Measurements from ENCODE around the gene PACSIN2. TPM values are rescaled to one million over a fixed set of nuclear protein-coding genes. Genes with fewer than 3 reads are reported as not detected.
"Not testable (repeated sequence)": the region's sequence is repeated elsewhere in the genome, so short reads cannot be mapped to it uniquely, and the experiment has no call there.

Gene PACSIN2
- total and polyA plus RNA-seq, 5 donors from 2014 or later = 27.5 to 60.8 (median 34.9) TPM

GRCh38 chr22:42978453-42979103 lies 36.4 kb downstream of the PACSIN2 start:
- Mint-ChIP-seq H3K4me1 (peaks cover 22 to 51% (median 42%) of the 10 kb centered on the region in 4 donors), H3K9me3 (no peaks in the 10 kb centered on the region), H3K36me3 (peaks cover 3% of the 10 kb centered on the region), H3K27me3 (no peaks in the 10 kb centered on the region), H3K4me3 (no peak overlapping the region), H3K27ac (peak overlapping the region; percentile 4 to 73 (median 41))
- no peak overlapping the region for H3K27ac ChIP-seq (ENCODE audit: insufficient read depth, low read length, poor library complexity, severe bottlenecking)
- no peaks in the 10 kb centered on the region for H3K9me3 ChIP-seq (ENCODE audit: control insufficient read depth in 2 of 2, low read length in 2 of 2)
- ATAC-seq (ENCODE audit: low read depth in 2 of 2) (no peak), DNase-seq (no peak)
- H3K4me3 ChIP-seq (ENCODE audit: low read depth, low read length) = no peak overlapping the region
- no peaks in the 10 kb centered on the region for H3K27me3 ChIP-seq (ENCODE audit: control insufficient read depth, insufficient read depth, low read length)
- no peaks in the 10 kb centered on the region for H3K36me3 ChIP-seq (ENCODE audit: control insufficient read depth, insufficient read depth, low read length)
- H3K4me1 ChIP-seq (ENCODE audit: control insufficient read depth, insufficient read depth, low read length, poor library complexity, severe bottlenecking) = peaks cover 4% of the 10 kb centered on the region

- no peak for DNase-seq
- Mint-ChIP-seq H3K4me1 (peaks cover 32 to 59% (median 43%) of the 10 kb centered on the region in 4 donors), H3K36me3 (peaks cover 3% of the 10 kb centered on the region), H3K27ac (peak overlapping the region in 2 of 3 donors; percentile 2 to 49), H3K27me3 (no peaks in the 10 kb centered on the region), H3K4me3 (peak overlapping the region in 1 of 4 donors; percentile 4), H3K9me3 (no peaks in the 10 kb centered on the region)
- Histone ChIP-seq H3K27ac (ENCODE audit: insufficient read depth, low read length, poor library complexity, severe bottlenecking) (no peak overlapping the region), H3K9me3 (ENCODE audit: control insufficient read depth in 2 of 2, low read length in 2 of 2) (no peaks in the 10 kb centered on the region), H3K27me3 (ENCODE audit: control insufficient read depth, insufficient read depth, low read length) (no peaks in the 10 kb centered on the region), H3K4me3 (ENCODE audit: low read depth, low read length) (no peak overlapping the region), H3K4me1 (ENCODE audit: control insufficient read depth, insufficient read depth, low read length, poor library complexity, severe bottlenecking) (peaks cover 4% of the 10 kb centered on the region), H3K36me3 (ENCODE audit: control insufficient read depth, insufficient read depth, low read length) (no peaks in the 10 kb centered on the region)
- no peak for ATAC-seq (ENCODE audit: low read depth in 2 of 2)
Measured at GRCh38 chr22:42977569-42977968, 37.4 kb downstream of the PACSIN2 start.

DNA sequence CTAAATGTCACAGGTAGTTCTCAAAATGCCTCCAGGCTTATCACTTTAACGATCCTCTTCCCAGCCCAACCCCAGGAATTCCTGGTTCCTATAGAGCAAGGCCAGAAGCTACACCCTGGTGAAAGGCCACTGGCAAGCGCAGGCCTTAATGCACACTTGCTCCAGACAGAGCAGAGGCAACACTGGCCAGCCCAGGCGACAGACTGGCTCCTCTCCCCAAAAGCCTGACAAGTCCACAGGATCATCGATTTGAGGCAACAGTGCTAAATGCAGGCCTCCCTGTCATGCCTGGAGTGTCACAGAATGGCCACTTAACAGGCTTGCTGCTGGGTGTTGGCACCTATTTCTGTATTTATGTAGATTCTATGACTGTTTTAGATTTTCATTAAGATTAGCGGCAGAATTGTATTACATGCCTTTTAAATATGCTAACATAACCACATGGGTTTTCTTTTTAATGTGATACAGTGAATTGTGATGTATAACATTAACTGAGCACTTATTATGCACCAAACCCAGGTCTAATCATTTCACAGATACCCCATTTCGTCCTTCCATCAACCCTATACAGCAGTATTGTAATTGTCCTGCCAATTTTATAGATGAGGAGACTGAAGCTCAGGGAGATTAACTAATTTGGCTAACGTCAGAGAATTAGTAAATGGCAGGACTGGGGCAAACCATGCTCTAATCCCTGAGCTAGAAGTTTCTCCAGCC lies 38.6 kb downstream of the PACSIN2 start:
- peaks cover 4% of the 10 kb centered on the region for H3K4me1 ChIP-seq (ENCODE audit: control insufficient read depth, insufficient read depth, low read length, poor library complexity, severe bottlenecking)

DNA sequence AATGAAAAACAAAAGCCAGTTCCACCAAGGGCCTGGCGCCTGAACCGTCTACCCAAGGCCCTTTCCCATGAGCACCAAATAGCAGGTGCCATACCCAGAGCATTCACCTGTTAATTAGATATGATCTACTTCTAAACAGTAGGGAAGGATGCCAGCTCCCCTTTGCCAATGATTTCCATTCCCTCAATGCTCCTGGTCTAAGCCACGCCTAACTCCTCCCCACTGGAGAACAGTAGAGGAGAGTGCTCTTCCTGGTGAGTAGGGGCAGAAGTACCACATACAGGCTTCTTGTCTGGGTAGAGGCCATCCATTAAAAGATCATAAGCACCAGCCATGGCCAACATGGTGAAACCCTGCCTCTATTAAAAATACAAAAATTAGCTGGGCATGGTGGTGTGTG lies 40.7 kb downstream of the PACSIN2 start:
- Histone ChIP-seq H3K4me3 (ENCODE audit: low read depth, low read length) (no peak overlapping the region), H3K27ac (ENCODE audit: insufficient read depth, low read length, poor library complexity, severe bottlenecking) (no peak overlapping the region), H3K36me3 (ENCODE audit: control insufficient read depth, insufficient read depth, low read length) (no peaks in the 10 kb centered on the region), H3K4me1 (ENCODE audit: control insufficient read depth, insufficient read depth, low read length, poor library complexity, severe bottlenecking) (peaks cover 4% of the 10 kb centered on the region), H3K9me3 (ENCODE audit: control insufficient read depth in 2 of 2, low read length in 2 of 2) (no peaks in the 10 kb centered on the region), H3K27me3 (ENCODE audit: control insufficient read depth, insufficient read depth, low read length) (no peaks in the 10 kb centered on the region)
- Mint-ChIP-seq H3K9me3 (peaks cover 0 to 1% (median 0%) of the 10 kb centered on the region in 7 donors), H3K27ac (peak overlapping the region in 1 of 3 donors; percentile 32), H3K36me3 (peaks cover 13% of the 10 kb centered on the region), H3K4me3 (no peak overlapping the region), H3K4me1 (peaks cover 27 to 58% (median 46%) of the 10 kb centered on the region in 4 donors), H3K27me3 (no peaks in the 10 kb centered on the region)
- DNase-seq (no peak), ATAC-seq (ENCODE audit: low read depth in 2 of 2) (no peak)

More for the DNA sequence above, 38.6 kb downstream of the PACSIN2 start:
- DNase-seq (no peak), ATAC-seq (ENCODE audit: low read depth in 2 of 2) (no peak)
- Histone ChIP-seq H3K36me3 (ENCODE audit: control insufficient read depth, insufficient read depth, low read length) (no peaks in the 10 kb centered on the region), H3K9me3 (ENCODE audit: control insufficient read depth in 2 of 2, low read length in 2 of 2) (no peaks in the 10 kb centered on the region), H3K4me3 (ENCODE audit: low read depth, low read length) (no peak overlapping the region), H3K27me3 (ENCODE audit: control insufficient read depth, insufficient read depth, low read length) (no peaks in the 10 kb centered on the region), H3K27ac (ENCODE audit: insufficient read depth, low read length, poor library complexity, severe bottlenecking) (no peak overlapping the region)
- H3K36me3 Mint-ChIP-seq = peaks cover 7% of the 10 kb centered on the region
- H3K27me3 Mint-ChIP-seq = no peaks in the 10 kb centered on the region
- peak overlapping the region in 2 of 3 donors; percentile 49 to 83 for H3K27ac Mint-ChIP-seq
- H3K4me3 Mint-ChIP-seq = no peak overlapping the region
- peaks cover 32 to 59% (median 45%) of the 10 kb centered on the region in 4 donors for H3K4me1 Mint-ChIP-seq
- H3K9me3 Mint-ChIP-seq = peaks cover 0 to 1% (median 0%) of the 10 kb centered on the region in 7 donors

DNA sequence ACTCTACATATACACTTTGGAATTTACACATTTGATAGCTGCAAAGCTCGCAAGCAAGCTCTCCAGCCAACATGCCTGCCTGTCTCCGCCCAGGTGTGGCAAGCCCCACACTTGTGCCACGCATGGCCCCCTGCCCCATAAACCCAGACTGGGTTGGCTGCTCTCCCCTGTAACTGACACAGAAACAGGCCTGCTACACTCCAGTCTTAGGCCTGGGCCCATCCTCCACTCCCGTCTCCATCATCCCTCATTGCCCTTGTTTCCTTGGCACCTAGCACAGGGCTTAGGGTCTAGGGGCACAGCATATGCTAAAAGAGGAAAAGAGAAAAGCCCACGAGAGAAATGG lies 41.4 kb downstream of the PACSIN2 start:
- no peaks in the 10 kb centered on the region for H3K27me3 Mint-ChIP-seq
- Histone ChIP-seq H3K9me3 (ENCODE audit: control insufficient read depth in 2 of 2, low read length in 2 of 2) (no peaks in the 10 kb centered on the region), H3K36me3 (ENCODE audit: control insufficient read depth, insufficient read depth, low read length) (no peaks in the 10 kb centered on the region), H3K27me3 (ENCODE audit: control insufficient read depth, insufficient read depth, low read length) (no peaks in the 10 kb centered on the region), H3K4me1 (ENCODE audit: control insufficient read depth, insufficient read depth, low read length, poor library complexity, severe bottlenecking) (peaks cover 4% of the 10 kb centered on the region), H3K27ac (ENCODE audit: insufficient read depth, low read length, poor library complexity, severe bottlenecking) (no peak overlapping the region), H3K4me3 (ENCODE audit: low read depth, low read length) (no peak overlapping the region)
- no peak overlapping the region for H3K27ac Mint-ChIP-seq
- H3K36me3 Mint-ChIP-seq = peaks cover 13% of the 10 kb centered on the region
- peaks cover 27 to 57% (median 41%) of the 10 kb centered on the region in 4 donors for H3K4me1 Mint-ChIP-seq
- no peak for ATAC-seq (ENCODE audit: low read depth in 2 of 2)
- no peak for DNase-seq
- H3K9me3 Mint-ChIP-seq = peaks cover 0 to 1% (median 0%) of the 10 kb centered on the region in 7 donors
- H3K4me3 Mint-ChIP-seq = no peak overlapping the region

DNA sequence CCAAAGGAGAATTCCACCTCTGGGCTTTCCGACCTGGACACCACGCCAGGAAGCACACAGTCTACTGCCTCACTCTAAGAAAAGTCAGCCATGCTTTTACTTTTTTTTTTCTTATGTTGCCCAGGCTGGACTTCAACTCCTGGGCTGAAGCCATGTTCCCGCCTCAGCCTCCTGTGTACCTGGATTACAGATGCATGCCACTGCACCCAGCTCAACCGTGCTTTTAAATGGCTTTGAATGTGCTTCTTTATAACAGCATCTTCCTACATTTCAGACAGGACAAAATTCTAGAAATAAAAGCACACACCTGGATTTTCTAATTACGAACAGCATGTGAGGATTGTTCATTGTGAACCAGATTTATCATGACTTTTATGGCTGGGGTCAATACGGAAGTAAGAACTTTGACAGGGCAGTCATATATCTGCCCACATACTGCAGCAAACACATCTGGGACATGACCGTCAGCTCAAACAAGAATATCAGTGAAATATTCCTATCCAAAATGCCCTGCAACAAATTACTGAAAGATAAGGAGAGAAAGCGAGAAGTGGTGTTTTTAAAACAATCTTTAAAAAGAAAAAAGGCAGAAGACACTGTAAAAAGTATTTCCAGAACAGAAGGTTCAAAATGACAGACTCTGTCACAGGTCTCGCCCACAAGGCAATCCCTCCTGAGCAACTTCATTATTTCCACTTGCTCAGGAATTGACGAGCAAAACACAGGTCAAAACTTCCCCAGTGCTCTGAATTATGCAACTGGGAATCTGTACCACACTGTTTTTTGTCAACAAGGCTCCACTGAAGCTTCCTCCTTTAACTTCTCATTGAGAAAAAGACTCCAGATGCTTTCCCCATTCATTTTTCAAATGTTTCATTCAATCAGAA lies 42.1 kb downstream of the PACSIN2 start:
- Histone ChIP-seq H3K4me3 (ENCODE audit: low read depth, low read length) (no peak overlapping the region), H3K4me1 (ENCODE audit: control insufficient read depth, insufficient read depth, low read length, poor library complexity, severe bottlenecking) (peaks cover 4% of the 10 kb centered on the region), H3K36me3 (ENCODE audit: control insufficient read depth, insufficient read depth, low read length) (peaks cover 3% of the 10 kb centered on the region), H3K27me3 (ENCODE audit: control insufficient read depth, insufficient read depth, low read length) (no peaks in the 10 kb centered on the region), H3K9me3 (ENCODE audit: control insufficient read depth in 2 of 2, low read length in 2 of 2) (no peaks in the 10 kb centered on the region), H3K27ac (ENCODE audit: insufficient read depth, low read length, poor library complexity, severe bottlenecking) (no peak overlapping the region)
- no peaks in the 10 kb centered on the region for H3K27me3 Mint-ChIP-seq
- no peak for DNase-seq
- H3K27ac Mint-ChIP-seq = peak overlapping the region in 1 of 3 donors; percentile 38
- H3K4me1 Mint-ChIP-seq = peaks cover 24 to 57% (median 39%) of the 10 kb centered on the region in 4 donors
- peaks cover 0 to 1% (median 0%) of the 10 kb centered on the region in 7 donors for H3K9me3 Mint-ChIP-seq
- H3K4me3 Mint-ChIP-seq = no peak overlapping the region
- H3K36me3 Mint-ChIP-seq = peaks cover 19% of the 10 kb centered on the region
- ATAC-seq (ENCODE audit: low read depth in 2 of 2) = no peak

- not testable (repeated sequence) for H3K4me3 Mint-ChIP-seq; H3K9me3 Mint-ChIP-seq; H3K4me3 ChIP-seq (ENCODE audit: low read depth, low read length); H3K4me1 ChIP-seq (ENCODE audit: control insufficient read depth, insufficient read depth, low read length, poor library complexity, severe bottlenecking); H3K9me3 ChIP-seq (ENCODE audit: control insufficient read depth in 2 of 2, low read length in 2 of 2); H3K36me3 ChIP-seq (ENCODE audit: control insufficient read depth, insufficient read depth, low read length); ATAC-seq (ENCODE audit: low read depth in 2 of 2); DNase-seq; H3K27ac ChIP-seq (ENCODE audit: insufficient read depth, low read length, poor library complexity, severe bottlenecking); H3K27ac Mint-ChIP-seq; H3K27me3 Mint-ChIP-seq; H3K27me3 ChIP-seq (ENCODE audit: control insufficient read depth, insufficient read depth, low read length)
- Mint-ChIP-seq H3K4me1 (peaks cover 17 to 53% (median 28%) of the 10 kb centered on the region in 4 donors), H3K36me3 (peaks cover 27% of the 10 kb centered on the region)
Measured at GRCh38 chr22:42971473-42971860, 43.5 kb downstream of the PACSIN2 start.
